AG04450 (cell line): ENCODE data around the gene ROBO1. TPM values are rescaled to one million over a fixed set of nuclear protein-coding genes. Genes with fewer than 3 reads are reported as not detected.
A peak's percentile ranks its signal among the peaks of the same experiment; 100 is the strongest.

ENCODE experiments used
- CTCF ChIA-PET: fragments of 300-600, 350-600 bp; formaldehyde crosslinking; extraction: SDS; loops from one replicate; lab custom pipeline; 2022; ENCODE audit warnings: antibody characterized with exemption, inconsistent platforms; lab: Charles Lee
- POLR2A ChIA-PET: fragments of 350-600 bp; formaldehyde crosslinking; extraction: SDS; loops from one replicate; lab custom pipeline; 2021; ENCODE audit warnings: antibody characterized with exemption, inconsistent platforms; lab: Yijun Ruan, JAX
- DNase-seq: peaks from one replicate; pipeline ENCODE4 v3.0.0-alpha.2; 2011; ENCODE audit warnings: low read depth, low spot score
- H3K27ac ChIP-seq: one replicate; pipeline ENCODE4 v1.5.1; 2012; ENCODE audit warnings: low read depth, low read length, control low read depth
- H3K27me3 ChIP-seq: one replicate; pipeline ENCODE4 v1.6.0; 2012; ENCODE audit warnings: low read length; ENCODE audit not compliant: control insufficient read depth, insufficient read depth
- H3K4me3 ChIP-seq: 2 replicates; pipeline ENCODE4 v1.5.1; 2011; ENCODE audit warnings: mild to moderate bottlenecking, low read depth, low read length, control low read depth
- H3K9me3 ChIP-seq: 2 replicates; pipeline ENCODE4 v1.5.1; 2012; ENCODE audit warnings: low read length; ENCODE audit not compliant: control insufficient read depth, insufficient read depth
- CTCF ChIP-seq: IDR thresholded peaks from 2 replicates; pipeline ENCODE4 v1.5.1; 2011; ENCODE audit warnings: low read depth, low read length, control low read depth, inconsistent platforms
- polyA plus RNA-seq: library from polyadenylated mRNA; depleted of rRNA; stranded (reverse); fragments of >200 nt; gene quantifications from 2 replicates; pipeline ENCODE4 v1.2.3, GENCODE V29; 2011

Gene ROBO1
- polyA plus RNA-seq, 1 experiment = 66.0 TPM

GRCh38 chr3:79367803-79368202, 400.0 kb downstream of the ROBO1 start:
- no peak for TF ChIP-seq CTCF
- H3K4me3 ChIP-seq = no peak overlapping the region
- H3K9me3 ChIP-seq = no peaks in the 10 kb centered on the region
- no peaks in the 10 kb centered on the region for H3K27me3 ChIP-seq
- H3K27ac ChIP-seq = no peak overlapping the region
- DNase-seq = no peak
- ChIA-PET POLR2A (no interaction called here), CTCF (interaction anchor here (1.3 to 4.0 kb wide), 5 partner anchors 7 to 722 kb away, joined by 4 to 45 read pairs (median 9); no protein-coding TSS in a partner anchor)

- Histone ChIP-seq H3K4me3 (no peak overlapping the region), H3K27ac (no peak overlapping the region), H3K27me3 (no peaks in the 10 kb centered on the region), H3K9me3 (no peaks in the 10 kb centered on the region)
- TF ChIP-seq CTCF = no peak
- CTCF ChIA-PET = interaction anchor here (0.8 to 4.0 kb wide), 5 partner anchors 12 to 721 kb away, joined by 3 to 45 read pairs (median 4); no protein-coding TSS in a partner anchor
- POLR2A ChIA-PET = no interaction called here
- peak; percentile 10 for DNase-seq
Observed at GRCh38 chr3:79367066-79367465, 400.7 kb downstream of the ROBO1 start.

GRCh38 chr3:79366414-79366813, 401.4 kb downstream of the ROBO1 start:
- DNase-seq = no peak
- CTCF ChIA-PET = interaction anchor here (0.8 to 4.0 kb wide), 5 partner anchors 11 to 721 kb away, joined by 3 to 45 read pairs (median 4); no protein-coding TSS in a partner anchor
- POLR2A ChIA-PET = no interaction called here
- Histone ChIP-seq H3K27ac (peak overlapping the region; percentile 34), H3K9me3 (no peaks in the 10 kb centered on the region), H3K27me3 (no peaks in the 10 kb centered on the region), H3K4me3 (no peak overlapping the region)
- TF ChIP-seq CTCF = no peak

GRCh38 chr3:79364784-79365183, 403.0 kb downstream of the ROBO1 start:
- Histone ChIP-seq H3K27me3 (no peaks in the 10 kb centered on the region), H3K27ac (no peak overlapping the region), H3K4me3 (no peak overlapping the region), H3K9me3 (no peaks in the 10 kb centered on the region)
- POLR2A ChIA-PET = no interaction called here
- DNase-seq = no peak
- CTCF ChIA-PET = interaction anchor here (1.5 to 1.7 kb wide), 2 partner anchors 279 to 332 kb away, joined by 4 to 14 read pairs; no protein-coding TSS in a partner anchor
- TF ChIP-seq CTCF = no peak

GRCh38 chr3:79362571-79363270, 405.1 kb downstream of the ROBO1 start:
- POLR2A ChIA-PET = interaction anchor here (1.8 kb wide), 1 partner anchor 276 kb away, joined by 7 read pairs; no protein-coding TSS in a partner anchor

More at GRCh38 chr3:79362571-79363270, 405.1 kb downstream of the ROBO1 start:
- no peaks in the 10 kb centered on the region for H3K27me3 ChIP-seq
- no peak for TF ChIP-seq CTCF
- no peak overlapping the region for H3K4me3 ChIP-seq
- no peak overlapping the region for H3K27ac ChIP-seq
- no peaks in the 10 kb centered on the region for H3K9me3 ChIP-seq
- CTCF ChIA-PET = interaction anchor here (0.6 to 4.4 kb wide), 48 partner anchors 11 to 1210 kb away, joined by 3 to 265 read pairs (median 6); no protein-coding TSS in a partner anchor
- no peak for DNase-seq
